ENCODE results near the gene PRR16.

- no peak for TF ChIP-seq NR0B2 (CRISPR knock-in tag; IDR thresholded peaks at IDR 0.05)
- no peak for TF ChIP-seq CTCF (CRISPR knock-in tag; IDR thresholded peaks at IDR 0.05)
- TF ChIP-seq YY1 (IDR thresholded peaks at IDR 0.05; ENCODE audit: insufficient read depth, insufficient replicate concordance, low read depth, low read length), result no peak
- no peak for TF ChIP-seq SNRNP70 (IDR thresholded peaks at IDR 0.05; ENCODE audit: low read depth, low read length)
- TF ChIP-seq MAFK (conservative IDR thresholded peaks at IDR 0.05 in 1 of 2, IDR thresholded peaks at IDR 0.05 in 1 of 2; ENCODE audit: low read length in 2 of 2), result no peak
- no peak for TF ChIP-seq SMAD1 (CRISPR knock-in tag; IDR thresholded peaks at IDR 0.05; ENCODE audit: borderline replicate concordance, low read depth)
- TF ChIP-seq ZNF280D (CRISPR knock-in tag; IDR thresholded peaks at IDR 0.05), result no peak
- TF ChIP-seq ZSCAN30 (CRISPR knock-in tag; IDR thresholded peaks at IDR 0.05), result no peak
- no peak for TF ChIP-seq U2AF1 (optimal IDR thresholded peaks at IDR 0.05; ENCODE audit: low read depth, low read length)
These were observed 141.4 kb downstream of the PRR16 start for GRCh38 chr5:120605325-120606079.
